Measurements from ENCODE around the gene GCK. TPM values are rescaled to one million over a fixed set of nuclear protein-coding genes. Genes with fewer than 3 reads are reported as not detected.

GCK gene
- total and polyA plus RNA-seq, 2 donors (not counting 1 experiment from before 2014, with no cell fraction given), result 0.22 to 0.24 TPM

DNA sequence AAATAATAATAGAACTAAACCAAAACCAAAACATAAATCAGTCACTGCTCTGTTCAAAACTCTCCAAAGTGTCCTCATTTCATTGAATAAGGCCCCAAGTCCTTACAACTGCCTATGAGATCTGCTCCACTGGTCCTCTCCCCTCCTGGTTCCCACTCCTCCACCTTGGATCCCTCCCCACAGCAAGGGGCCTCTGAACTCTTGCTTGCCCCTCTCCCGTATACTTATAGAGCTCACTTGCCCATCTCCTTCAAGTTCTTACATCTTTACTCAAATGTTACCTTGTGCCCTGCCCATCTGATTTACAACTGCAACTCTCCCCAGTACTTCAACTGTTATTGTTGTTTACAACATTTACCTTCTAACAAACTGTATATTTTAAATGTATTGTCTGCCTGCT lies 66.7 kb downstream of the GCK start:
- no peak for ATAC-seq (ENCODE audit: low read depth)
- POLR2A ChIA-PET, result interaction anchor here (0.6 to 1.8 kb wide), 3 partner anchors 17 to 988 kb away, joined by 3 to 7 read pairs (median 4); no protein-coding TSS in a partner anchor

More for the DNA sequence above, 66.7 kb downstream of the GCK start:
- Histone ChIP-seq H3K27ac (ENCODE audit: low read length in 2 of 2) (peak overlapping the region in 1 of 2 donors; percentile 80), H3K27me3 (replicated peaks in 1 of 4; ENCODE audit: control extremely low read depth in 1 of 4, control insufficient read depth in 3 of 4, insufficient read depth in 4 of 4, low read length in 3 of 4) (no peaks in the 10 kb centered on the region), H3K9ac (ENCODE audit: low read length) (peak overlapping the region; percentile 87), H3K36me3 (replicated peaks in 1 of 2; ENCODE audit: control extremely low read depth in 1 of 2, control insufficient read depth in 1 of 2, extremely low read depth in 1 of 2, insufficient read depth in 2 of 2, low read length in 1 of 2) (peaks cover 0 to 21% of the 10 kb centered on the region in 2 experiments), H4K20me1 (ENCODE audit: control insufficient read depth, insufficient read depth, low read length, poor library complexity, severe bottlenecking) (no peaks in the 10 kb centered on the region), H3K4me3 (ENCODE audit: control extremely low read depth in 1 of 5, extremely low read depth in 1 of 5, insufficient read depth in 1 of 5, low read depth in 2 of 5, low read length in 4 of 5) (peak overlapping the region; percentile 67 to 78 (median 76)), H3K79me2 (ENCODE audit: control insufficient read depth, insufficient read depth, low read length) (peaks cover 41% of the 10 kb centered on the region), H3K4me2 (replicated peaks; ENCODE audit: low read depth, low read length, poor library complexity, severe bottlenecking) (peak overlapping the region; percentile 98), H2AFZ (ENCODE audit: insufficient read depth, low read depth, low read length, poor library complexity, severe bottlenecking) (peak overlapping the region; percentile 98), H3K4me1 (ENCODE audit: control insufficient read depth in 2 of 2, insufficient read depth in 2 of 2, low read length in 2 of 2) (peaks cover 9 to 19% of the 10 kb centered on the region in 2 donors), H3K9me3 (ENCODE audit: control extremely low read depth in 1 of 3, control insufficient read depth in 2 of 3, insufficient read depth in 1 of 3, low read length in 2 of 3) (peaks cover 0 to 5% (median 3%) of the 10 kb centered on the region in 3 donors)
- H3K27ac Mint-ChIP-seq, result peak overlapping the region; percentile 57
- intact Hi-C loops (cut with micrococcal nuclease), result loop anchor here (2.0 kb wide), 2 partner anchors 26 to 76 kb away; no protein-coding TSS in a partner anchor
- 63% methylated on average over 1 of the region's 1 CpG for WGBS (ENCODE audit: insufficient coverage)
- H3K27me3 Mint-ChIP-seq, result no peaks in the 10 kb centered on the region
- CTCF ChIA-PET, result interaction anchor here (0.6 to 1.6 kb wide), 6 partner anchors 18 to 581 kb away, joined by 3 to 5 read pairs (median 4); partner anchors contain the start of gene AEBP1
- peak overlapping the region; percentile 97 for H3K4me3 Mint-ChIP-seq
- peaks cover 3% of the 10 kb centered on the region for H3K9me3 Mint-ChIP-seq (ENCODE audit: insufficient read depth)
- peaks cover 22% of the 10 kb centered on the region for H3K4me1 Mint-ChIP-seq
- TF ChIP-seq, protein P1, sequence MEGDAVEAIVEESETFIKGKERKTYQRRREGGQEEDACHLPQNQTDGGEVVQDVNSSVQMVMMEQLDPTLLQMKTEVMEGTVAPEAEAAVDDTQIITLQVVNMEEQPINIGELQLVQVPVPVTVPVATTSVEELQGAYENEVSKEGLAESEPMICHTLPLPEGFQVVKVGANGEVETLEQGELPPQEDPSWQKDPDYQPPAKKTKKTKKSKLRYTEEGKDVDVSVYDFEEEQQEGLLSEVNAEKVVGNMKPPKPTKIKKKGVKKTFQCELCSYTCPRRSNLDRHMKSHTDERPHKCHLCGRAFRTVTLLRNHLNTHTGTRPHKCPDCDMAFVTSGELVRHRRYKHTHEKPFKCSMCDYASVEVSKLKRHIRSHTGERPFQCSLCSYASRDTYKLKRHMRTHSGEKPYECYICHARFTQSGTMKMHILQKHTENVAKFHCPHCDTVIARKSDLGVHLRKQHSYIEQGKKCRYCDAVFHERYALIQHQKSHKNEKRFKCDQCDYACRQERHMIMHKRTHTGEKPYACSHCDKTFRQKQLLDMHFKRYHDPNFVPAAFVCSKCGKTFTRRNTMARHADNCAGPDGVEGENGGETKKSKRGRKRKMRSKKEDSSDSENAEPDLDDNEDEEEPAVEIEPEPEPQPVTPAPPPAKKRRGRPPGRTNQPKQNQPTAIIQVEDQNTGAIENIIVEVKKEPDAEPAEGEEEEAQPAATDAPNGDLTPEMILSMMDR (IDR thresholded peaks at IDR 0.05), result no peak
- TF ChIP-seq EZH2 (IDR thresholded peaks at IDR 0.05; ENCODE audit: borderline replicate concordance, insufficient read depth, low read depth, low read length, poor library complexity, severe bottlenecking), result no peak
- DNase-seq, result no peak
